K562 (cell line): ENCODE measurements around the gene ADAR. TPM values are rescaled to one million over a fixed set of nuclear protein-coding genes. Genes with fewer than 3 reads are reported as not detected.
A peak's percentile ranks its signal among the peaks of the same experiment; 100 is the strongest.

Source experiments
- BHLHE40 ChIP-seq: IDR thresholded peaks from 2 replicates; pipeline ENCODE4 v1.6.1; 2011; ENCODE audit warnings: low read length, improper control_type of control experiment
- EHMT2 ChIP-seq: fragments of 450-650 bp; IDR thresholded peaks from 2 replicates; pipeline ENCODE4 v1.6.1; 2018; ENCODE audit warnings: antibody characterized with exemption
- KAT8 ChIP-seq: fragments of 450-650 bp; IDR thresholded peaks from 2 replicates; pipeline ENCODE4 v1.6.1; 2016; ENCODE audit warnings: low read depth, mild to moderate bottlenecking
- MBD2 ChIP-seq: sonication (generic); IDR thresholded peaks from 2 replicates; pipeline ENCODE4 v1.6.1; 2016; ENCODE audit warnings: low read depth, borderline replicate concordance
- MED1 ChIP-seq: sonication (generic); formaldehyde crosslinking; IDR thresholded peaks from 2 replicates; pipeline ENCODE4 v1.8.1; 2023; ENCODE audit warnings: missing genetic modification reagents, borderline replicate concordance
- PRDM10 ChIP-seq: fragments of 450-650 bp; IDR thresholded peaks from 2 replicates; pipeline ENCODE4 v1.6.1; 2018; ENCODE audit not compliant: partially characterized antibody
- RB1 ChIP-seq: fragments of 450-650 bp; IDR thresholded peaks from 2 replicates; pipeline ENCODE4 v1.6.1; 2017; ENCODE audit warnings: low read depth, mild to moderate bottlenecking
- REST ChIP-seq, 2 experiments: fragments of 450-650 bp; formaldehyde crosslinking in 1 of 2; IDR thresholded peaks; 2 replicates each; pipeline versions ENCODE4 v1.4.0 to v1.6.1; 2014 to 2020; ENCODE audit warnings: mild to moderate bottlenecking in 2 of 2, borderline replicate concordance in 1 of 2, low read depth in 1 of 2
- SOX6 ChIP-seq: fragments of 450-650 bp; IDR thresholded peaks from 2 replicates; pipeline ENCODE4 v1.6.1; 2014; ENCODE audit warnings: mild to moderate bottlenecking
- THAP12 ChIP-seq: fragments of 250-450 bp; sonication (Bioruptor Pico); IDR thresholded peaks from 2 replicates; pipeline ENCODE4 v1.9.0; 2021; ENCODE audit warnings: mild to moderate bottlenecking, inconsistent platforms
- WHSC1 ChIP-seq: IDR thresholded peaks from one replicate; pipeline ENCODE4 v1.6.1; 2012; ENCODE audit warnings: low read length, control low read depth, inconsistent platforms
- ZNF146 ChIP-seq: IDR thresholded peaks from one replicate; pipeline ENCODE4 v1.6.1; 2018; ENCODE audit warnings: missing compliant biosample characterization; ENCODE audit not compliant: unreplicated experiment
- ZNF785 ChIP-seq: fragments of 250-450 bp; sonication (Bioruptor Pico); IDR thresholded peaks from 2 replicates; pipeline ENCODE4 v1.4.0; 2020; ENCODE audit warnings: mild to moderate bottlenecking
- polyA plus RNA-seq, 8 experiments: library from polyadenylated mRNA; depleted of rRNA in 4 of 8; stranded (reverse) in 5 of 8; unstranded in 3 of 8; fragments of >200 nt; fragmentation: Nextera tagmentation in 2 of 8; fragmentation: Illumina TruSeq in 1 of 8; extraction: Ambion mirVana in 2 of 8; extraction: Trizol in 1 of 8; gene quantifications; 2 replicates each; pipeline versions ENCODE4 v1.2.1 to v1.2.3, GENCODE V29; 2011 to 2014; ENCODE audit warnings: inconsistent platforms in 1 of 8, missing spikeins in 1 of 8
- total RNA-seq, 7 experiments: library from RNA; depleted of rRNA in 6 of 7; stranded (reverse); fragments of >200 nt in 6 of 7; fragmentation: Illumina TruSeq in 2 of 7; extraction: Trizol in 2 of 7; gene quantifications; 2 replicates each; pipeline versions ENCODE4 v1.2.1 to v1.2.3, GENCODE V29; 2011 to 2021; ENCODE audit warnings: low replicate concordance in 1 of 7

The ADAR gene
- total and polyA plus RNA-seq, 9 of the 15 experiments (the other 6 are each of a cell fraction or from before 2014, with no cell fraction given): 30.1 to 123 (median 60.2) TPM

GRCh38 chr1:154559466-154560044 lies 48.4 kb downstream of the ADAR start (continued):
- TF ChIP-seq KAT8 (no peak), EHMT2 (peak; percentile 39; the same call in 1 of the 2 replicates), RB1 (0 out of 2 replicates have a peak, but pooled peaks have one; percentile 23), SOX6 (peak; percentile 9; the same call in 1 of the 2 replicates), MED1 (no peak), WHSC1 (no peak), MBD2 (no peak), THAP12 (CRISPR knock-in tag) (0 out of 2 replicates have a peak, but pooled peaks have one; percentile 22), PRDM10 (peak; percentile 28), BHLHE40 (0 out of 2 replicates have a peak, but pooled peaks have one; percentile 12), REST (IDR thresholded peaks at IDR 0.05; ENCODE audit: borderline replicate concordance) (peak; percentile 80), REST (CRISPR knock-in tag; IDR thresholded peaks at IDR 0.05; ENCODE audit: low read depth) (no peak), ZNF785 (CRISPR knock-in tag) (no peak), ZNF146 (peak; percentile 2)
